Activated CD4-positive, alpha-beta memory T cell treated with anti-CD3 and anti-CD28 coated beads, Interleukin-2, amount 10 ng/mL, durations not matched to agents 7 days and 5 days (primary cell): ENCODE measurements around the gene ERBB4. TPM values are rescaled to one million over a fixed set of nuclear protein-coding genes. Genes with fewer than 3 reads are reported as not detected.
"Not testable (repeated sequence)": the region's sequence is repeated elsewhere in the genome, so short reads cannot be mapped to it uniquely, and the experiment has no call there.

Experiments
- CTCF ChIA-PET: fragments of 350-600 bp; sonication (Branson Sonifier 250); formaldehyde crosslinking; loops from one replicate; lab custom pipeline; 2021; ENCODE audit warnings: antibody characterized with exemption, inconsistent platforms; lab: Charles Lee
- POLR2A ChIA-PET: fragments of 350-600 bp; sonication (Branson Sonifier 250); formaldehyde crosslinking; loops from one replicate; lab custom pipeline; 2021; ENCODE audit warnings: antibody characterized with exemption; lab: Charles Lee
- DNase-seq: peaks from one replicate; pipeline ENCODE4 v3.0.0-alpha.2; 2020
- H3K27ac Mint-ChIP-seq: one replicate; pipeline ENCODE4 v1.8.0; 2021; ENCODE audit warnings: mild to moderate bottlenecking, mixed read lengths
- H3K27me3 Mint-ChIP-seq: one replicate; pipeline ENCODE4 v1.8.0; 2021; ENCODE audit warnings: mixed read lengths
- H3K36me3 Mint-ChIP-seq: one replicate; pipeline ENCODE4 v1.8.0; 2021; ENCODE audit warnings: low read depth, mixed read lengths
- H3K4me1 Mint-ChIP-seq: one replicate; pipeline ENCODE4 v1.8.0; 2021; ENCODE audit warnings: mixed read lengths
- H3K4me3 Mint-ChIP-seq: one replicate; pipeline ENCODE4 v1.8.0; 2021; ENCODE audit warnings: mild to moderate bottlenecking, mixed read lengths
- H3K9me3 Mint-ChIP-seq: one replicate; pipeline ENCODE4 v1.8.0; 2021; ENCODE audit warnings: mixed read lengths
- total RNA-seq, 2 experiments: library from RNA; stranded (reverse); gene quantifications; one replicate each; pipeline ENCODE4 v1.2.3, GENCODE V29; 2021

The ERBB4 gene
- total RNA-seq, 2 experiments from 2014 or later, result not detected

DNA sequence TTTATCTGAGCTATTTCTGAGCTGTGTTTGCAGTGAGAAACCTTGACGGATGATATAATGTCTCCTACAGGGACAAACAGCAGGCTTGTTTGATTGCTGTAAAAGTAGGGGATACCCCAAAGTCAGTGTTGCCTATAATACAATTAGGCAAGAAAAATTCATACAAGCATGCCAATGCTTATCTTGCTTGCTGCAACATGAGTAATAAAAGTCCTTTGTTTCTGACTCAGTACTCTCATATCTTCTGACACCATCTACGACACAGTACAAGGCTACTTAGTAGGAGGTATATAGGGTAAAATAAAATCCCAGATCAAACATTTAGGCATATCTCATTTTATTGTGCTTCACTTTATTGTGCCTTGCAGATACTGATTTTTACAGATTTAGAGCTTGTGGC, 33.0 kb downstream of the ERBB4 start:
- POLR2A ChIA-PET, result no interaction called here
- Mint-ChIP-seq H3K9me3 (no peaks in the 10 kb centered on the region), H3K27ac (no peak overlapping the region), H3K36me3 (no peaks in the 10 kb centered on the region), H3K4me3 (no peak overlapping the region), H3K27me3 (no peaks in the 10 kb centered on the region), H3K4me1 (no peaks in the 10 kb centered on the region)
- CTCF ChIA-PET, result no interaction called here
- DNase-seq, result no peak

DNA sequence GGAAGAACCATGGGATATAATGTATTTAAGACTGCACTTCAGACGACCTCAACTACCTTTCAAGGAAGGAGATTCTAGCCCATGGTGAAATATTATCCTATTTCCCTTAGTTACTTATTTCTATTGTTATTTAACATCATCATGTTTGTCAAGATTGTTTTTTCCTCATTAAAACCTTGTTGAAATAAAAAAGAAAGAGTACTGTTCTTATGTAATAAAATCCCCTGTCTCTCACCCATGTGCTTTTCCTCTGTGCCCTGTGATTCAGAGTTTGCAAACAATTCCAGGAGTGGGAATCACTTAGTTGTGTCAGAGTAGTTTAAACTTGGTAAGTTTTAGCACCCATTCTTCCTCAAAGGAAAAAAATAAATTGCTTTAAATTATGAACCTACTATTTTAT, 43.6 kb downstream of the ERBB4 start:
- Mint-ChIP-seq H3K4me3 (no peak overlapping the region), H3K36me3 (no peaks in the 10 kb centered on the region), H3K27ac (no peak overlapping the region), H3K27me3 (no peaks in the 10 kb centered on the region), H3K9me3 (no peaks in the 10 kb centered on the region), H3K4me1 (no peaks in the 10 kb centered on the region)
- ChIA-PET POLR2A (no interaction called here), CTCF (no interaction called here)
- no peak for DNase-seq

DNA sequence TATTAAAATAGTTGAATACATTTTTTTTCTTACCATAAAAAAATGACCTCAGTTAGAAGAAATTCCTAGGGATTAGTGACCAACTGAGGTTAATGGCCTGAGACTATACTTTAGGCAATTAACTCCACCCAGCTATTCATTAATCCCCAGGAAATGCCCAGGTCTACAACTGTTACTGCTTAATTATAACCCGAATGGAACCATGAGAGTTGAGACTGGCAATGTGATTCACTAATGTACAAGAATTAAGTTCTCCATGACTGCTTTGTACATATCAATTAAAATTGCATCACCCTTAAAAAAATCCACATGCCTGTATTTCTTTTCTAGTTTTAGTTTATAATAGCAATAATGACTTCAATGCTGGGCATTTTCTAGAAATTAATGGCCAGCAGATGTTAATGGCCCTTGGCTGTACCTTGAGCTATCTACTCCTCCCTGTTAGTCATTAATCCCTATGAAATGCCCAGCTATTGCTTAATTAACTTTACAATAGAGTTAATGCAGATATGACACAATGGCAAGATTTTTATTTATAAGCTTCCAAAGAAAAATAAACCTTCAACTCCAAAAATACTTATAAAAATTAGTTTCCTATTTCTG, 44.1 kb downstream of the ERBB4 start:
- ChIA-PET POLR2A (no interaction called here), CTCF (no interaction called here)
- no peaks in the 10 kb centered on the region for H3K27me3 Mint-ChIP-seq
- no peaks in the 10 kb centered on the region for H3K36me3 Mint-ChIP-seq
- H3K27ac Mint-ChIP-seq, result no peak overlapping the region
- H3K4me1 Mint-ChIP-seq, result no peaks in the 10 kb centered on the region
- H3K9me3 Mint-ChIP-seq, result no peaks in the 10 kb centered on the region
- no peak overlapping the region for H3K4me3 Mint-ChIP-seq
- DNase-seq, result no peak

DNA sequence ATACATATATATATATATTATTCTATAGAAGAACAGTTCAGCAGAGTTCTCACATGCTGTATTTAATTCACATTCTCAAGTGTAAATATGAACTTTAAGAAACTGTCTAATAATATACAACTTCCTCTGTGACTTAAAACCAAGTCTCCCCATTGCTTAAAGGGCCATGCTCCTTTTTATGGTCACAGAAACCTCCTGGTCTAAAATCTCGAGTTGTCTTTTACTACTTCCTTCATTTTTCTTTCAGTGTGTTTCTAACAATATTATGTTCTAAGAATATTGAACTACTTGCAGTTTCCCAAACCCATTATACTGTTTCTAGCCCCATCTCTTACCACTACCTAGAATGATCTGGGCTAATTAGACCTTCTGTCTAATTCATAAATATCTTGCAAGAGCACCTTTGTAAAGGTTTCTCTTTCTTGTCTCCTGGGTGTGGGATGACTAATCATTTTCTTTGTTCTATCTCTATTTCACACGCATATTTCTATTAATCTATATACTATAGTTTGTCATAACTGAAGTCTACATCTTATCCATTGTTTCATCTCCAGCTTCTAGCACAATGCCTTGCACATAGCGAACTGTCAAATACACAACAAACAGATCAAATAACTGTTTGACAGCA, 48.8 kb downstream of the ERBB4 start:
- H3K4me3 Mint-ChIP-seq, result no peak overlapping the region
- no peak overlapping the region for H3K27ac Mint-ChIP-seq
- POLR2A ChIA-PET, result no interaction called here
- H3K27me3 Mint-ChIP-seq, result no peaks in the 10 kb centered on the region
- no peaks in the 10 kb centered on the region for H3K9me3 Mint-ChIP-seq
- CTCF ChIA-PET, result no interaction called here
- no peak for DNase-seq
- no peaks in the 10 kb centered on the region for H3K36me3 Mint-ChIP-seq
- H3K4me1 Mint-ChIP-seq, result no peaks in the 10 kb centered on the region

DNA sequence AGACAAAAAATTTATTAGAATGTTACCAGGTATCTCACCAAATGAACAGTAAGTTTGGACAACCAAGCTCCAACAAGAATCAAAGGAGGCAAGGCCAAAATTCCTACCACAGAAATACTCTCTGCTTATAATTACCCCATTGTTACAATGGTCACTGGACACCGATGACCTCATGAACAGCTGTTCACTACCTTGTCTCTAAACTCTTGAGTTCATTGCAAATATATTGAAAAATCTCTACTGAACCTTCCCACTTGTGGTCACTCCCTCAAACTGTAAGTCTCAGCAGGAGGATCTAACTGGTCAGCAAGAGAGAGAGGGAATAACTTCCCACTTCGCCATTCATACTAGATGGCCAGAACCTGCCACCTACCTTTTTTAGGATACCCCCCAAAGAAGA, 50.0 kb downstream of the ERBB4 start:
- no peak overlapping the region for H3K27ac Mint-ChIP-seq
- no peak for DNase-seq
- no peak overlapping the region for H3K4me3 Mint-ChIP-seq
- ChIA-PET CTCF (no interaction called here), POLR2A (no interaction called here)
- H3K27me3 Mint-ChIP-seq, result no peaks in the 10 kb centered on the region
- H3K36me3 Mint-ChIP-seq, result no peaks in the 10 kb centered on the region
- no peaks in the 10 kb centered on the region for H3K4me1 Mint-ChIP-seq
- H3K9me3 Mint-ChIP-seq, result no peaks in the 10 kb centered on the region

DNA sequence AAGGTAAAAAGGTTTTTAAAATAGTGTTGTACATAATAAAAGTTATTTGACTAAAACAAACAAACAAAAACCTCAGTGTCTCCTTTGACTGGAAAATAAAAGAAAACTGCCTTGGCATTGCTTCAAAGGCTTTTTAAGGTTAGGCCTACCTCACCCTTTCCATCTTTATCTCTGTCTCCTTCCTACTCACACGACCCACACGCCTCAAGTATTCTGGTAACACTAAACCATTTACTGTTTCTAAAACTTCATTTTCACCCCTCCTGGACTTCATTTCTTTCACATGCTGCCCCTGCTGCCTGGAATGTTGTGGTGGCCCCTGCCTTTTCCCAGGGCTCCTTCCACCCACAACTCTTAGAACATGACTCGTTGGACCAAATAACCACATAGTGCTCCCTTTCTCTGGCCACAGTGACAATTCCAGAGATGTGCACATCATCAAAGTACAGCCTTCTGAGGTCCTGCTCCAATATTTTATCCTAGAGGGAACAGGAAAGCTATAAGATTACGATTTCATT, 54.0 kb downstream of the ERBB4 start:
- H3K4me1 Mint-ChIP-seq, result no peaks in the 10 kb centered on the region
- ChIA-PET POLR2A (no interaction called here), CTCF (no interaction called here)
- no peak for DNase-seq
- no peak overlapping the region for H3K4me3 Mint-ChIP-seq
- H3K27ac Mint-ChIP-seq, result no peak overlapping the region
- H3K27me3 Mint-ChIP-seq, result no peaks in the 10 kb centered on the region
- H3K9me3 Mint-ChIP-seq, result no peaks in the 10 kb centered on the region
- no peaks in the 10 kb centered on the region for H3K36me3 Mint-ChIP-seq

DNA sequence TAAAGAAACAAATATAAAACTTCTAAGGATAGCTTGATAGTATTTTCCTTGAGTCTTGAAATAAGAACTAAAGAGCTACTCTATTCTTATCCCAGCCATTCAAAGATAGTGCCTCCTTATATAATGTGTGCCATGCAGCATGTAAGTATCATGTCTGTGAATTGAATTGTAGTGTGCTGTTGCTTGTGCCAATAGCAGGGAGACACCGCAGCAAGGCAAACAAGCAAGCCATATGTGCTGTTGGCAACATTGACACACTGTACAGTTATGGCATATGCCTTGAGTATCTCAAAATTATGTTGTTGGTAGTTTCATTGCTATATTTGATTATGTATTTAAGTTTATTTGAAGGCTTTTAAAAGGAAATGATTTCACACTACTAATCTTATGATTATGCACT, 58.2 kb downstream of the ERBB4 start:
- H3K27ac Mint-ChIP-seq, result no peak overlapping the region
- no peak for DNase-seq

DNA sequence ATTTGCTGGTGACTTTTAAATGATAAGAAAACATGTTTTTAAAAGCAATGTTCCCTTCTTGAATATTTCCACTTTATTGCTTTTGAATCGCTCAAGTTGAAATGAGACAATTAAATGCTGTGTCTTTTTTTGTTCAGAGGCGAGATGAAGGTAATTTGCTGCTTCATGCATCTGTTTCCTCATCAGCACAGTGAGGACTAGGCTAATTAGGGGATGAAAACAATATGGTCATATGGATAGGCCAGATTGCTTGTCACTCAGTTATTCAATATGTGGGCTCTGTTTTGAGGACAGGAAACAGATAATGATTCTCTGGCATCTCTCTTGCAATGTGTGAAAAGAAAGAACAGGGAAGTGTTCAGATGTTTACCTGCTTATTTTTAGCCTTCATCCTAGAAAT, 61.0 kb downstream of the ERBB4 start:
- no peaks in the 10 kb centered on the region for H3K27me3 Mint-ChIP-seq
- H3K27ac Mint-ChIP-seq, result no peak overlapping the region
- CTCF ChIA-PET, result no interaction called here
- H3K36me3 Mint-ChIP-seq, result no peaks in the 10 kb centered on the region
- POLR2A ChIA-PET, result no interaction called here
- DNase-seq, result no peak
- H3K9me3 Mint-ChIP-seq, result no peaks in the 10 kb centered on the region
- H3K4me3 Mint-ChIP-seq, result no peak overlapping the region
- no peaks in the 10 kb centered on the region for H3K4me1 Mint-ChIP-seq

More for the DNA sequence above, 58.2 kb downstream of the ERBB4 start:
- Mint-ChIP-seq H3K4me3 (no peak overlapping the region), H3K36me3 (no peaks in the 10 kb centered on the region), H3K4me1 (no peaks in the 10 kb centered on the region), H3K27me3 (no peaks in the 10 kb centered on the region), H3K9me3 (no peaks in the 10 kb centered on the region)
- ChIA-PET POLR2A (no interaction called here), CTCF (no interaction called here)

DNA sequence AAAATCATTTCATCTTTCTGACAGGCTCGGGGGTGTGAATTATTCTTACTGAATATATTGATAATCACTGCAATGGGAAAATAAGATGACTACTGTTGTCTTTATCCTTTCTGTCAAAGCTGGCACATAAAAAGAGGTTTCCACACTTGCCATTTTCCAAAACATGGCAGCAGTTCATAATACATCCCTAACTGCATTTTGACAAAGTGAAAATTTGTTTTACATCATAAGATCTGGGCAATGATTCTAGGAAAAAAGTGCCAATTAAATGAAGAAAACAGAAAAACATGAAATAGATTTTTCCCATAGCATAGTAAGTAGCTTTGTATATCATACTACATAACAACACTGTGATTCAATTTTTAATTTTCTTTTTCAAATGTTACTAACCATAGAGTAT, 65.4 kb downstream of the ERBB4 start:
- Mint-ChIP-seq H3K9me3 (no peaks in the 10 kb centered on the region), H3K4me3 (no peak overlapping the region), H3K4me1 (no peaks in the 10 kb centered on the region), H3K27ac (no peak overlapping the region), H3K27me3 (no peaks in the 10 kb centered on the region), H3K36me3 (no peaks in the 10 kb centered on the region)
- ChIA-PET POLR2A (no interaction called here), CTCF (no interaction called here)
- no peak for DNase-seq

DNA sequence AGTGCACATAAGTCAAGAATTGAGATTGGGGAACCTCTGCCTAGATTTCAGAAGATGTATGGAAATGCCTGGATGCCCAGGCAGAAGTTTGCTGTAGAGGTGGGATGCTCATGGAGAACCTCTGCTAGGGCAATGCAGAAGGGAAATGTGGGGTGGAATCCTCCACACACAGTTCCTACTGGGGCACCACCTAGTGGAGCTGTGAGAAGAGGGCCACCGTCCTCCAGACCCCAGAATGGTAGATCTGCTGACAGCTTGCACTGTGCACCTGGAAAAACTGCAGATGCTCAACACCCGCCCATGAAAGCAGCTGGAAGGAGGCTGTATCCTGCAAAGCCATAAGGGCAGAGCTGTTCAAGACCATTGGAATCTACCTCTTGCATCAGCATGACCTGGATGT, 71.1 kb downstream of the ERBB4 start:
- DNase-seq, POLR2A ChIA-PET, H3K4me1 Mint-ChIP-seq, H3K27ac Mint-ChIP-seq, H3K4me3 Mint-ChIP-seq, CTCF ChIA-PET, H3K27me3 Mint-ChIP-seq, H3K9me3 Mint-ChIP-seq, H3K36me3 Mint-ChIP-seq: not testable (repeated sequence)

DNA sequence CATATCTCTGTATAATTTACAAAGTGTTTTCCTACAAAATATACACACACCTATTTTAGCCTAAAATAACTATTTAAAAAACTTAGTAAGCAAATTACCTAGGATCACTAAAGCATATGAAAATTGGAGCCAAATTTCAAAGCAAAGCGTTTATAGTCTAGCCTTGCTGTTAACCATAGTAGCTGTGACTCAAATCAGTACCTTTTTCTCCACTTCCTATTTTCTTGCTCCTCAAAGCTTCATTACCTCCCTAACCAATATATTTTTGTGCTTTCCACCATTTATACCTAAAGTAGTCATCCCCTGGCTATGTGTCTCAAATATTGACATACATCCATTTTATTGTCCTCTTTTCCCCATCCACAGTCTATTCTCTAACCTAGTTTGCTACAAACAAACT, 73.1 kb downstream of the ERBB4 start:
- ChIA-PET CTCF (no interaction called here), POLR2A (no interaction called here)
- no peak overlapping the region for H3K4me3 Mint-ChIP-seq
- H3K27ac Mint-ChIP-seq, result no peak overlapping the region
- no peaks in the 10 kb centered on the region for H3K4me1 Mint-ChIP-seq
- no peak for DNase-seq
- H3K9me3 Mint-ChIP-seq, result peaks cover 3% of the 10 kb centered on the region
- H3K36me3 Mint-ChIP-seq, result no peaks in the 10 kb centered on the region
- H3K27me3 Mint-ChIP-seq, result no peaks in the 10 kb centered on the region

DNA sequence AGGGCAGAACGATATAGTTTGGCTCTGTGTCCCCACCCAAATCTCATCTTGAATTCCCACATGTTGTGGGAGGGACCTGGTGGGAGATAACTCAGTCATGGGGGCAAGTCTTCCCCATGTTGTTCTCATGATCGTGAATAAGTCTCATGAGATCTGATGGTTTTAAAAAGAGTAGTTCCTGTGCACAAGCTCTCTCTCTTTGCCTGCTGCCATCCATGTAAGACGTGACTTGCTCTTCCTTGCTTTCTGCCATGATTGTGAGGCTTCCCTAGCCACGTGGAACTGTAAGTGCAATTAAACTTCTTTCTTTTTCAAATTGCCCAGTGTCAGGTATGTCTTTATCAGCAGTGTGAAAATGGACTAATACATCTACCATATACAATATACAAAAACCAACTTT, 76.9 kb downstream of the ERBB4 start:
- H3K4me1 Mint-ChIP-seq, H3K27ac Mint-ChIP-seq, CTCF ChIA-PET, POLR2A ChIA-PET, H3K4me3 Mint-ChIP-seq, H3K36me3 Mint-ChIP-seq, H3K27me3 Mint-ChIP-seq, DNase-seq: not testable (repeated sequence)
- peaks cover 11% of the 10 kb centered on the region for H3K9me3 Mint-ChIP-seq

DNA sequence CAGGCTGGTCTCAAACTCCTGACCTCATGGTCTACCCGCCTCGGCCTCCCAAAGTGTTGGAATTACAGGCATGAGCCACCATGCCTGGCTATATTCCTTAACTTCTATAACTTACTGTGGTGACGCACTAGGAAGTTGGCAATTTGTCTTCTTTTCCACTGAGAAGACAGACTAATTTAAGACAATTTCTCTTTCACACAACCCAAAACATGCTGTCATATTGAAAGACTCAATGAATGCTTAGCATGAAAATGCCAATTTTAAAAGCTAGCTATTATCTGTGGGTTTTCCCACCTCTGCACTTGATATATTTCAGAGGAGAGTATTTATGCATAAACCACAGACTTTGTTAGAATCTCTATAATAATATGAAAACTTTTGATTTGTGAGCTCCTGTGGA, 84.5 kb downstream of the ERBB4 start:
- CTCF ChIA-PET, result no interaction called here
- Mint-ChIP-seq H3K27me3 (no peaks in the 10 kb centered on the region), H3K27ac (no peak overlapping the region), H3K4me3 (no peak overlapping the region), H3K36me3 (no peaks in the 10 kb centered on the region), H3K4me1 (no peaks in the 10 kb centered on the region), H3K9me3 (peaks cover 4% of the 10 kb centered on the region)
- POLR2A ChIA-PET, result no interaction called here
- DNase-seq, result no peak

DNA sequence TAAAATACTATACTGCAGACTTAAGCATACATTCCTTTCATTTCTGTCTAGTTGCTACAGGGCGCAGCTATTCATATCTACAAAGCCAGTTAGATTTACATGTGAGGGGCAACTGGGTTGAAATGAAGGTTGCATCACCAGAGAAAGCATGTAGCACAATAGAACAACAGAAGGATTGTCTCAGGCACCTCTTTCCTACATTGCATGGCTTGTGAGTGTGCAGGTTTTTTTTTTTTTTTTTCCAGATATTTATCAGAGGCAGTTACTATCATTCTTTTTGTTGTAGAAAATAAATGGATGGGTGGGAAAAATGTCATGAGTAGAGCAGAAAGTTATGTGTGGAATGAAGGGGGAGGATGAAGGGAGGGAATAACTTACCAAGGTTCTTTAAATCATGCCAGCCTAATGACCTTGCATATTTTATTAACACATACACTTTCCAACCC, 86.8 kb downstream of the ERBB4 start:
- Mint-ChIP-seq H3K27ac (no peak overlapping the region), H3K4me3 (no peak overlapping the region), H3K27me3 (no peaks in the 10 kb centered on the region), H3K36me3 (no peaks in the 10 kb centered on the region), H3K4me1 (no peaks in the 10 kb centered on the region), H3K9me3 (no peaks in the 10 kb centered on the region)
- DNase-seq, result no peak
- ChIA-PET POLR2A (no interaction called here), CTCF (no interaction called here)
